GM19023 (cell line): Measurements from ENCODE around the gene MEFV.
"Not testable (repeated sequence)": the region's sequence is repeated elsewhere in the genome, so short reads cannot be mapped to it uniquely, and the experiment has no call there.

ENCODE experiments used
- ATAC-seq: cut with Tn5 transposase; IDR thresholded peaks from one replicate; pipeline ENCODE4 v1.9.1; 2021; ENCODE audit warnings: mild to moderate bottlenecking, moderate library complexity; ENCODE audit not compliant: unreplicated experiment

Gene MEFV

DNA sequence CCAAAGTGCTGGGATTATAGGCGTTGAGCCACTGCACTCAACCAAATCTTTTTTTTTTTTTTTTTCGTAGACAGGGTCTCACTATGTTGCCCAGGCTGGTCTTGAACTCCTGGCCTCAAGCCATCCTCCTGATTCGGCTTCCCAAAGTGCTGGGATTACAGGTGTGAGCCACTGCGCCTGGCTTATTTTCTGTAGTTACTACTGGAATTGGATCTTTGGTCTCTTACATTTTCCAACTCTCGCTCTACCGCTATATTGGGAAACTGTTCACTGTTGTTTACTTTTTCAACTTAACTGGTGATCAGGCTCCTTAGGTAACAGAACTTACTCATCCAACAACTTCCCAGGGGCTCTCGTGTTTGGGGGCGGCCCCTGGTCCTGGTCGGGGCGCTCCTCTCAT lies 35.6 kb downstream of the MEFV start:
- ATAC-seq, result no peak

DNA sequence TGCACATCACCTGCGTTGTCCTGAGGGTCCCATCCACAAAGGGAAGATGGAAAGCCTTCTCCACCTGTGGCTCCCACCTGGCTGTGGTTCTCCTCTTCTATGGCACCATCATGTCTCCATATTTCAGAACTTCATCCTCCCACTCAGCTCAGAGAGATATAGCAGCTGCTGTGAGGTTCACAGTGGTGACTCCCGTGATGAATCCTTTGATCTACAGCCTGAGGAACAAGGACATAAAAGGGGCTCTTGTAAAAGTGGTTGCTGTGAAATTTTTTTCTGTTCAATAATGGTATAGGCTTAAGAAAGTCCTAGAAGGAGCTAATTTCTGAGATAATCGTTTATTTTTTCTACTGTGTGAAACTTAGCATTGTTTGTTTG lies 40.2 kb downstream of the MEFV start:
- ATAC-seq, result no peak

DNA sequence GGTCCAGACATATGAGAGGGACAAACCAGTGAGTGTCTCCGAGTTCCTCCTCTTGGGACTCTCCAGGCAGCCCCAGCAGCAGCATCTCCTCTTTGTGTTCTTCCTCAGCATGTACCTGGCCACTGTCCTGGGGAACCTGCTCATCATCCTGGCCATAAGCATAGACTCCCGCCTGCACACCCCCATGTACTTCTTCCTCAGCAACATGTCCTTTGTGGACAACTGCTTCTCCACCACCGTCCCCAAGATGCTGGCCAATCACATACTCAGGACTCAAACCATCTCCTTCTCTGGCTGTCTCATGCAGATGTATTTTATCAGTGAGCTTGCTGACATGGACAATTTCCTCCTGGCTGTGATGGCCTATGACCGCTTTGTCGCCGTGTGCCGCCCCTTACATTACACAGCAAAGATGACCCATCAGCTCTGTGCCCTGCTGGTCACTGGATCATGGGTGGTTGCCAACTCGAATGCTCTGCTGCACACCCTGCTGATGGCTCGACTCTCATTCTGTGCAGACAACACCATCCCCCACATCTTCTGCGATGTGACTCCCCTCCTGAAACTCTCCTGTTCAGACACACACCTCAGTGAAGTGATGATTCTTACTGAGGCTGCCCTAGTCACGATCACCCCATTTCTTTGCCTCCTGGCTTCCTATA lies 40.7 kb downstream of the MEFV start:
- ATAC-seq, result no peak

DNA sequence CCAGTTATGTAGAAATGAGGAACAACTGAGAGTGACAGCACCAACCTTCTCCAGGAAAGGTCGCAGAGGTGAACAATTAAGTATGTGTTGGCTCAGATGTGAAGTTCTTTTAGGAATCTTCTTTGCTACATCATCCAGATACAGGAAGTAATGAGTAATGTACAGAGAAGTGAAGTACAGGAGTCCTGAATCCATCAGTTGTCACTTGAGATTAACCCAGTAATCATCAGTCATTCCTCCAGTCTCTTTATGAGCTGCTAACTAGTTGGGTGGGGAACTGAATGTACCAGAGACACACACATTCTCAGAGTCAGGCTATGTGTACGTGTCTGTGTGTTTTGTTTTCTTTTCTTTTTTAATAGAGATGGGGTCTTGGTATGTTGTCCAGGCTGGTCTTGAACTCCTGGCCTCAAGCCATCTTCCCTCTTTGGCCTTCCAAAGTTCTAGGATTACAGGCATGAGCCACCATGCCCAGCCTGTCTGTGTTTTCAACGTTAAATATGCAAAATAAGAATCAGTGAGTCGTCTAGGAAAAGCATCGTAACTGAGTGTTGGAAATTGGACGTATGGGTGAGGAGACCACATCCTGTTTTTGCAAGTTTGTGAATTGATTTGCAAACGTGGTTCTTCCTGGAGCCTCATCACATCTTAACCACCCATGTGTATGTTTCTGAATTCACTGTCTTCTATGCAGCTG lies 41.4 kb downstream of the MEFV start:
- ATAC-seq, result no peak

DNA sequence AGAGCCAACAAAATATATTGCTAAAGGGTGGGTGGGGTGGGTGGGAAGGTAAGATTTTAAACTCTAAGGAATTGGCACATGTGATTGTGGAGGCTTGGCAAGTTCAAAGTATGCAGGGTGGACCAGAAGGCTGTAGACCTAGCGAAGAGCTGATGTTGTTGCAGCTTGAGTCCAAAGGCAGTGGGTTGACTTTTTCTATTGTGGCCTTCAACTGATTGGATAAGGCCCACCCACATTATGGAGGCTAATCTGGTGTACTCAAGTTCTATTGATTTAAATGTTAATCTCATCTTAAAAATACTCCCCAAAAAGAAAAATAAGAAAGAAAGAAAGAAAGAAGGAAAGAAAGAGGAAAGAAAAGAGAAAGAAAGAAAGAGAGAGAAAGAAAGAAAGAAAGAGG lies 43.9 kb downstream of the MEFV start:
- no peak for ATAC-seq

DNA sequence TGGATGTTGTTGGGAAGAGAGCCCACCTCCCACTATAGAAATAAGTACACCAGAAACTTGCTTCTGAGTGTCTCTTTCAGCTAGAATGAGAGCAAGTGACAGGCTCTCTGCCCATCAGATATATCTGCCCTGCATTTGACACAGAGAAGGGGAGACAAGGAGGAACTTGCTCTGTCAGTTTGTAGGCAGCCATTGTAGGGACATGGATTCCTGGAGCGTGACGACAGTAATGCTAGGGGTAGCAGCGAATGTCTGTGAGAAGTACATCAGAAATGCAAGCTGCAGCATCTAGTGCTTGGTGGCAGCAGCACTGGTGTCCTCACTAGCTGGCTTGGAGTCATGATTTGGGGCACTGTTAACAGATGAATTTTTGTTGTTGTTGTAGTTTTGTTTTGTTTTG lies 44.4 kb downstream of the MEFV start:
- ATAC-seq, result no peak

DNA sequence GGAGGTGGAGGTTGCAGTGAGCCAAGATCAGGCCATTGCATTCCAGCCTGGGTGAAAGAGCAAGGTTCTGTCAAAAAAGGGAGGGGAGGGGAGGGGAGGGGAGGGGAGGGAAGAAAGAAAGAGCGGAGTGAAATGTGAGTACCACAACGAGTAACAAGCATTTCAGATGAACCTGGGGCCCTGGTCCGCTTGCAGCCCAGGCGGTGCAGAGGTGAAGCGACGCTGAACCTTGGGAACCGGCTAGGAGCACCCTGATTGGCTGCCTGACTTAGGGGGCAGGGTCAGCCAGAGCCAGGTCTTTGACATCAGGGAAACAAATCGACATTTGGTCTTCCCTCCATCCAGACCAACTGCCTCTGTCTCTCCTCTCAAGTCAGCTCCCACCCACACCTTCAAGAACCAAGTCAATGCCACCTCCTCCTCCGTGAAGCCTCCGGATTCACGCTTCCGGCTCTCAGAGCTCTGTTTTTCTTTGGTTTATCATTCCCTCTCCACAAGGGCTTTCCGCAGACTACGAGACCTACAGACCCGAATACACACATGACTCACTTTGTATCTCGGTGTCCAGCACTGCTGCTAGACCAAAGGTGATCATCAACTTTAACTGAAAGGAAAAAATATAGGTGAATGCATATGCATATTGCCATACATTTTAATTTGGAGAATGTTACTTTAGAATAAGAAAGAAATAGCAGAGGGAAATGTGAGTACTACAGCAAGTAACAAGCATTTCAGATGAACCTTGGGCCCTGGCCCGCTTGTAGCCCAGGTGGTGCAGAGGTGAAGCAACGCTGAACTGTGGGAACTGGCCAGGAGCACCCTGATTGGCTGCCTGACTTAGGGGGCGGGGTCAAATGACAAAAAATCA lies 49.1 kb downstream of the MEFV start:
- ATAC-seq, result no peak

DNA sequence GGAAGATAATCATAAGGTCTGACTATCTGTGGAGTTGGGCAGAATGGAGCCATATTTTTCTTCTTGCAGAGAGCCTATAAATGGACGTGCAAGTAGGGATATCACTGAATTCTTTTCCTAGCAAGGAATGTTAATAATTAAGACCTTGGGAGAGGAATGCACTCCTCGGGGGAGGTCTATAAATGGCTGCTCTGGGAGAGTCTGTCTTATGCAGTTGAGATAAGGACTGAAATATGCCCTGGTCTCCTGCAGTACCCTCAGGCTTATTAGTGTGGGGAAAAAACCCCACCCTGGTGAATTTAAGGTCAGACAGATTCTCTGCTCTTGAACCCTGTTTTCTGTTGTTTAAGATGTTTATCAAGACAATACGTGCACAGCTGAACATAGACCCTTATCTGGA lies 50.5 kb downstream of the MEFV start:
- not testable (repeated sequence) for ATAC-seq

DNA sequence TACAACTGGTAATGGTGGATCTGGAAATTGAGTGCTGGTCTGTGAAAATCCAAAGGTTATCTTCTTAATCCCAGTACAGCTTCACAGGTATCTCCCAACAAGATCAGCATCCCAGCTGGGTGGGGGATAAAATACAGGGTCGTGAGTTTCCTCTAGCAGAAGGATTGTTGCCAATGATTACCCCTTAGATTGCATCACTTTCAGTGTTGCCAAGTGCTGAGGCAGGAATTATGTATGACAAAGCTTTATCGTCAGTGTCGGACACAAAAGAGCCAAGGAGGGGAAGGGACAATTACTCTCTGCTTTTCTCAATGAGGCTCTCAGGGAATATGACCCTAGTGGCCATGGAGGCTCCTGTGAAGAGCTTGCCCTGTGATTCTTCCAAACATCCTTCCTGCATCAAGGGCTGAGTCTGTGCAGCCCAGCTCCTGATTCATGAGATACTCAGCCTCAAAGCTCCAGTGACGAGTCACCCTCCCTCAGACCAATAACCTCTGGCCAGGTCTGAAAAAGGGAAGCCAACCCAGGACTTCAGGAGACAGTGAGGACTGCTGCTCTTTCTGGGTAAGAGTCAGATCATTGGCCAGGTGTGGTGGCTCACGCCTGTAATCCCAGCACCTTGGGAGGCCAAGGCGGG lies 53.4 kb downstream of the MEFV start:
- ATAC-seq, result no peak

DNA sequence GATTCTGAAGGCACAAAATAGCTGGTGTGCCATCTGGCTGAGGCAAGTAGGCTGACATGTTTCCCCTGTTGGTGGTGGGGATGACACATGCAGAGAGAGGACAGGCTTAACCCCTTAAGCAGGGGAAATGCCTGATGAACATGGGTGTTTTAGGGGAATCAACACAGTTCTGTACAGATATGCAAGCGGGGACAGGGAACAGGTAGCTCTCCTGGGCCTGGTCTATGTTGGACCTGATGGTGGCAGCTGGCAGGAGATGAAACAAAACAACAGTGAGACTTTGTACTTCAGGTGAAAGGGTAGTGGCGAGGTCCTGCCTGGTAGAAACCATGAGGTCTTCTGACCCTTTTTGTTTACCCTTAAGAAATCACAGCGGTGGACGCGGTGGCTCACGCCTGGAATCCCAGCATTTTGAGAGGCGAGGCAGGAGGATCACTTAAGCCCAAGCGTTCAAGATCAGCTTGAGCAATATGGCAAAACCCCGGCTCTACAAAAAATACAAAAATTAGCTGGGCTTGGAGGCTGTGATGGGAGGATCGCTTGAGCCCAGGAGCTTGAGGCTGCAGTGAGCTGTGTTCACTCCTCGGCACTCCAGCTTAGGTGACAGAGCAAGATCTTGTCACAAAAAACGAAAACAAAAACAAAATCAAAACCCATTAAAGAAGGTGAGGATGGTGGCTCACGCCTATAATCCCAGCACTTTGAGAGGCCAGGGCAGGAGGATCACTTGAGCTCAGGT lies 57.9 kb downstream of the MEFV start:
- no peak for ATAC-seq

DNA sequence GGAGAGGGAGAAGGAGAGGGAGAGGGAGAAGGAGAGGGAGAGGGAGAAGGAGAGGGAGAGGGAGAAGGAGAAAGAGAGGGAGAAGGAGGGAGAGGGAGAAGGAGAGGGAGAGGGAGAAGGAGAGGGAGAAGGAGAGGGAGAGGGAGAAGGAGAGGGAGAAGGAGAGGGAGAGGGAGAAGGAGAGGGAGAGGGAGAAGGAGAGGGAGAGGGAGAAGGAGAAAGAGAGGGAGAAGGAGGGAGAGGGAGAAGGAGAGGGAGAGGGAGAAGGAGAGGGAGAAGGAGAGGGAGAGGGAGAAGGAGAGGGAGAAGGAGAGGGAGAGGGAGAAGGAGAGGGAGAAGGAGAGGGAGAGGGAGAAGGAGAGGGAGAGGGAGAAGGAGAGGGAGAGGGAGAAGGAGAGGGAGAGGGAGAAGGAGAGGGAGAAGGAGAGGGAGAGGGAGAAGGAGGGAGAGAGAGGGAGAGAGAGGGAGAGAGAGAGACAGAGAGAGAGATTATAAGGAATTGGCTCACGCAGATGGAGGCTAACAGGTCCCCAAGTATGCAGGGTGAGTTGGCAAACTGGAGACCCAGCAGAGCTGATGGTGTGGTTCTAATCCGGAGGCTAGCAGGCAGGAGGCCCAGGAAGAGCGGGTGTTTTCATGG lies 58.6 kb downstream of the MEFV start:
- ATAC-seq, result not testable (repeated sequence)

DNA sequence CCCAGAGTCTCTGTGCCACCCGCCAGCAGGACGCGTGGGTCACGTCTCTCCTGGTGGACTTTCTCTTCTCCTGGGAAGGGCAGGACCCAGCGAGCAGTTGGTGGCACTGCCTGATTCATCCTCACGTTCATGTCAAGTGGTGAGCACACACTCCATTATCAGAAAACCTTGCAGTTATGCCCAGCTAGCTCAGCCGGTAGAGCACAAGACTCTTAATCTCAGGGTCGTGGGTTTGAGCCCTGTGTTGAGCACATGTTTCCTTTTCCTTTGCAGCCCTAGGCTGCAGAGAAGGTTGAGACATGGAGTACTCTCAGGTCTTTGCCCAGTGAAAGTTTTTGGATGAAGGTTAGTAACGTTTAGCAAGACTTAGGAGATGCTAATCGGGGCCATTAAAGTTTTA lies 60.5 kb downstream of the MEFV start:
- no peak for ATAC-seq

DNA sequence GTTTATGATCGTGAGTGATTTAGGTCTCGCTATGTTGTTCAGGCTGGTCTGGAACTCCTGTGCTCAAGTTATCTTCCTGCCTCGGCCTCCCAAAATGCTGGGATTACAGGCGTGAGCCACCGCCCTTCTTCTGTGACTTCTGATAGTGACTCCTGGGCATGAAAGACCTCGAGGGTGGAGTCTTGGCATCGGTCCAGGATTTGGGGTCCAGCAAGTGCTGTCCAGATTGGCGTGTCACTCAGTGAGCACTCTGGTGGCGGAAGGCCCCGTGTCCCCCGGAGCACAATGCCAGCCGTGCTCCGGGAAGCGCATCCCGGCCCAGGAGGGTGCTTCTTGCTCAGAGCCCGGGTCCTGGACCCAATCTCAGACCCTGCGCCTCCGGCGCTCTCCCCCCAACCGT lies 61.6 kb downstream of the MEFV start:
- ATAC-seq, result no peak

DNA sequence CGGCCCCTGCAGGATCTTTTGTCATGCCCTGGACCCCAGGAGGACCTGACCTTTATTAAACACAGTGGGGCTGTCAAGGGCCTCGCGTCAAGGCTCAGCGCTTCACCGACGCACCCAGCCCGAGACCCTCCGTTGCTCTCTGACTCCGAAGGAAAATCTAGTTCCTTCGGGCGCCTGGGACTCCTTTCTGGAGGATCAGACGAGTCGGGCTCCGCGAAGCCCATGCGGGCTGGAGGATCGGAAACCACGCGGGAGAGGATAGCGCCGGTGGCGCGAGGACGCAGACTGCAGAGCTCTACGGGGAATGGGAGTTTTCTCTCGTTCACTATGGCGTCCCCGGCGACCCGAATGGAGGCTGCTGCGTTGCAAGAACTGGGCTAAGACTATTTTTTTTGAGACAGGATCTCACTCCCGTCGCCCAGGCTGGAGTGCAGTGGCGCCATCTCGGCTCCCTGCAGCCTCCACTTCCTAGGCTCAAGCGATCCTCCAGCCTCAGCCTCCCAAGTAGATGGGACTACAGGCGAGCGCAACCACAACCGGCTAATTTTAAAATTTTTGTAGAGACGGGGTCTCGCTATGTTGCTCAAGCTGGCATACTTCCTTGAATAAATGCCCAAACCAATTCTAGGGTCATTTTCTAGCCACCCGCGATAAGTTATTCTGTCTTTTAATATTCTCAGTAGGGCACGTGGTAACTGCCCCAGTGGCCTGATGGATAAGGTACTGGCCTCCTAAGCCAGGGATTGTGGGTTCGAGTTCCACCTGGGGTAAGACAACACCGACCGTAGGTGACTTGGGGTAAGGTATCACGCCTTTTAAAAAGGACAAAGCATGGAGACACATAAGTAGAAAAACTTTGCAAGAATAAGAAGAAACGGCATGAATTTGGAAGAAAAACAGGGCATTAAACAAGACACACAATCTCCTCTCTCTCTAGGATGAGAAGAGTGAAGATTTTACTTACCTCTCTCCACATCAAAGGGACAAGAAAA lies 62.9 kb downstream of the MEFV start:
- ATAC-seq, result no peak

DNA sequence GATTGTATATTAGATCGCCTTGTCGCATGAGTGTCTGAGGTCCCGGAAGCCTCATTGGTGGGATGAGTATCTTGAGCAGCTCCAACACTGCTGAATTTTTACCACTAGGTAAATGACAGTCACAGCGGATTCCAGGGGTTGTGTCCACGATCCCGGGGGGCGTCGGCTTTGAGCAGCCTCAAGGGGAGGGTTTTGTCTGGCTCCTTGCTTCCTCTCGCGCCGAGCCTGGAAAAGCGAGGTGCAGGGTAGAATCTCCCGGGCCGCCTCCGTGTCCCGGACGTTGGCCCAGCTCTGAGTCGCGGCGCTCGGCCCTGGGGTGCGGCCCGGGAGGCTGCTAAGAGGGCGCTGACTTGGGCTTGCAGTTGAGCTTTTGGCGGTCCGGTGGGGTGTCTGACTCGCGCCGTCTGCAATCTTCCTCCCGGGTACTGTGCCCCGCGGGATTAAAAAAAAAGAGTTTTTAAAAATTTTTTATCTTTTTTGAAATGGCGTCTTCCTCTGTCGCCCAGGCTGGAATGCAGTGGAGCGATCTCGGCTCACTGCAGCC lies 63.9 kb downstream of the MEFV start:
- no peak for ATAC-seq
